NCI-H146 treated with DMSO at 0.1 percent for 48 hours (cell line): ENCODE data around the gene GUCA2A.

Source experiments
- DNase-seq: peaks from one replicate; lab custom pipeline; 2025; ENCODE audit not compliant: unreplicated experiment; lab: John Stamatoyannopoulos, UW

The GUCA2A gene

GRCh38 chr1:42133809-42134526, 30.6 kb downstream of the GUCA2A start:
- DNase-seq = no peak

- DNase-seq = no peak
Measured at GRCh38 chr1:42133390-42133789, 31.2 kb downstream of the GUCA2A start.

- DNase-seq = no peak
Measured at GRCh38 chr1:42130061-42130660, 34.4 kb downstream of the GUCA2A start.

GRCh38 chr1:42128964-42129363, 35.6 kb downstream of the GUCA2A start:
- no peak for DNase-seq

- no peak for DNase-seq
Measured at GRCh38 chr1:42128499-42128898, 36.0 kb downstream of the GUCA2A start.

- no peak for DNase-seq
Measured at GRCh38 chr1:42127767-42128166, 36.8 kb downstream of the GUCA2A start.

- no peak for DNase-seq
Measured at GRCh38 chr1:42125552-42125951, 39.0 kb downstream of the GUCA2A start.

GRCh38 chr1:42122408-42122807, 42.1 kb downstream of the GUCA2A start:
- DNase-seq = no peak

GRCh38 chr1:42118125-42118524, 46.4 kb downstream of the GUCA2A start:
- no peak for DNase-seq

GRCh38 chr1:42117214-42117613, 47.3 kb downstream of the GUCA2A start:
- no peak for DNase-seq

- no peak for DNase-seq
Measured at GRCh38 chr1:42114229-42114628, 50.3 kb downstream of the GUCA2A start.
